Esophagus mucosa (tissue), 1 donor: Measurements from ENCODE around the gene SLC1A4. TPM values are rescaled to one million over a fixed set of nuclear protein-coding genes. Genes with fewer than 3 reads are reported as not detected.
A peak's percentile ranks its signal among the peaks of the same experiment; 100 is the strongest.

Experiments used
- ATAC-seq: fragments of 200-7000 bp; cut with Tn5 transposase; one replicate; pipeline ENCODE4 v1.9.1; 2020
- total RNA-seq: library from RNA; stranded (reverse); gene quantifications from one replicate; pipeline ENCODE4 v1.2.4, GENCODE V29; 2023
- donor health status: DM: yes; HTN: yes; CAD: no.

SLC1A4 gene
- total RNA-seq, 1 donor from 2014 or later: 12.6 TPM

DNA sequence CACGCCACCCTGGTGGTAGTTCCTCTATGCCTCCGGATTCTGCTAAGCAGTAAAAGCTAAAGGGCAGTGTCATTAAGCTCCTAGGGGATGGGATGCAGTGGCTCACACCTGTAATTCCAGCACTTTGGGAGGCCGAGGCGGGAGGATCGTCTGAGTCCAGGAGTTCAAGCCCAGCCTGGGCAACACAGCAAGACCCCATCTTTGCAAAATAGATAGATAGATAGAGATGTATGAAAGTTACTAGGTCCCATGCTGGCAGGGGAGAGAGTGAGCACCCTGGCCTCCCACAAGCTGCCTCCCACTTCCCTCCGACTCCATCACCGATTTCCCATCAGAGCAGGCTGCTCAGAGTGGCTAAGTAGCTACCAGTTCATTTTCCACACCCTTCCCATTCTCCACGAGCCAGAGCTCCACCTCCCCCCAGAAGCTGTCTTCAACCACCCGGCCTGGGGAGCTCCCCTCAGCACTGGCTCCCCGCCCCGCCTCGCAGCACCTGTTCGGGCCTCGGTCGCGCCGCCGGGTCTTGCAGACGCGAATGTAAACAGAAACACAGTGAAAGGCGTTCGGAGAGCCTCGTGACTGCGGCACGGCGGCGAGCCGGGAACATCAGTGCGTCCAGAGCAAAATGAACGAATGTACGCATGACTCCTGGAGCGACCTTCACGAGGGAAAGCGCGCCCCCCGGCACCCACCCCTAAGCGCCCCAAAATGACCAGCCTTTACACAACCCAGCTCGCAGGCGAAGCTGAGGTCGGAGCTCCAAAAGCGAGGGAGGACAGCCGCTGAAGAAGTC, 66.4 kb downstream of the SLC1A4 start:
- ATAC-seq: peak; percentile 29

DNA sequence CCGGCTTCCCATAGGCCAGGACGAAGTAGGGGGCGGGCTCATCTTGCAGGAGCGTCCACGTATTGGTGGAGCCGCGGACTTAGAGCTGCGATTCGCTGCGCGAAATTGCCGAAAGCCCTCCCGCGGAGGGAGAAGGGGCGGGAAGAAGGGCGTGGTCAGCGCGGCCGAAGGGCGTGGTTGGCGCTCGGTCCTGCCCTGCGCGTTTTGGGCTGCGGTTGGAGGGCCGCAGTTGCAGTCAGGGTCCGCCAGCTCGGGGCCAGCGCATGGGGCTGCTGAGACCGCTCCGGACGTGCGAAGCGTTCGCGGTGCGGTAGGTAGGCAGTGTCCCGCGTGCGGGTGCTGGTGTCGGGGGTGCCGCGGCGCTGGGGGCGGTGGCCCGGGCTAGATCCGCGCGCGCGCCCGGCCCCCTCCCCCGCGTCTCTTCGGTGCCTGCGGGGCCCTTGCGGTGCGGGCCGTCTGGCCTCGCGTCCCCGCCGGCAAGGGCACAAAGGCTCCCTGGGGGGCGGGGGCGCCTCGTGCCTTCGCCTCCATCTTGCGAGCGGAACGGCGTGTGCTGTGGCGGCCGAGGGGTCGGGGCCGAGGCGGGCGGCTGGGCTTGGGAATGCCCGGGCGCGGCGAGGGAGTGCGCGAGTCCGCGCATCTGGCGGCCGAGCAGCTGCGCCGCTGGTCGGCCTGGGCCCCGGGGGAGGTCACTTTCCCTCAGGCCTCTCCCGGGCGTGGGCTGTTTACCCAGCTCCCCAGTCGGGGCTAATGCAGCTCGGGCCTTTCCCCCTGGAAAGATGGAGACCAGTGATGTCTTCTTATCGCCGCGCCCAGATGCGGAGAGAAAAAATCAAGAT, 67.2 kb downstream of the SLC1A4 start, which contains the start of gene CEP68:
Gene CEP68 (plus strand): TSS at position 202 of the 839 bp plus-strand sequence. CDS start 13,029 bp downstream, outside the sequence.
- ATAC-seq: peak; percentile 97

DNA sequence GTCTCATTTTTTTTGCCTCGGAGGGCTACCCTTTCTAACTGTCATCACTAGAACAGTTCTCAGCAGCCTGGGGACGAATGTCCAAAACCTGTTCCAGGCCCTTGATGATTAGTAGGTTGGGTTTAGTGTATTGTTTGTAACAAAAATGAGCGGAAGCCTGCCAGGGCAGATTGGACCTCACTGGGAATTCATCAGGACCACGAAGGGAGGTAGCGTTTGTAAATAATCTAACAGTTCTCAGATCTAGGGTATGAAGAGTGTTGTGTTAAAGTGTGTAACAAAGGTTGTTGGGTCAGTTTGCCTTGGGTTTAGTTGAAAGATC, 67.8 kb downstream of the SLC1A4 start:
- no peak for ATAC-seq

DNA sequence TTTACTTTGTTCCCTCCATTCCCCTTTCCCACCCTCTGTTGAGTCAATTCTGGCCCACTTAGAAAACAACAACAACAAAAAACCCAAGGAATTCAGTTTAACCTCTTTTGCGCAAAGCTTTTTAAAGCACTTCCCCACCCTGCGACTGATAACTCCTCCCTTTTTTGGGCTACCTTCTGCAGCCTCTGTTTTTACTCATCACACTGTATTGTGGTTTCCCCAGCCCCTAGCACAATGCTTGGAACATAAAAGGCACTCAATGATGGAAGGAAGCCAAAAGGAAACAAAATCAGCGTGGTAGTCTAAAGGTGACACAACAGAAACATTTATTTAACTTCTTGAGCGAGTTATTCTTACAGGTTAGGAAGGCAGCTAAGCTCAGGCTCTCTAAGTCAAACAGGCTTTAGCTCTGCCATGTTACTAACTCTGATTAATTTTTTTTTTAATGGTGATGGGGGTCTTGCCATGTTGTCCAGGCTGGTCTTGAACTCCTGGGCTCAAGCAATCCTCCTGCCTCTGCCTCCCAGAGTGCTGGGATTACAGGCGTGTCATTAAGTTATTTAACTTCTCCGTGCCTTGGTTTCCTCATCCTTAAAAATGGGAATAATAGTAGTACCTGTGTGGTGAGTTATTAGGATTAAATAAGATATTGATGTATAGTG, 68.3 kb downstream of the SLC1A4 start:
- peak; percentile 38 for ATAC-seq

DNA sequence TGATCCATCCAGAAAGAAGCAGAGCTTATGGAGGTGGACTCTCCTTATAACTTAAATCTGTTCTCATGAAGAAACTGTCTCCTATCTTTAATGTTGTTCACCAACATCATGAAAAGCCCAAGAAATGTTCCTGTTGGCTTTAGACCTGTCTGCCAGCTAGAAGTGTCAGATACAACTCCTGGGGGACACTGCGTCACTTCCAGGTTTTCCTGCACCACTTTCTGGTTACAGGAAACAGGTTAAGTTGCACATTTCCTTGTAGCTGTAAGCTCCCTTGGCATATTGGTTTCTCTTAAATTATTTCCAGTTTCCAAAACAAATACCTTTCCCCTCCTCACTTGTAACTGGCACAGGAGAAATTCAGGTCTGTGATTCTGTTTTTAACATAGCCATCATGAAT, 69.9 kb downstream of the SLC1A4 start:
- ATAC-seq: no peak

DNA sequence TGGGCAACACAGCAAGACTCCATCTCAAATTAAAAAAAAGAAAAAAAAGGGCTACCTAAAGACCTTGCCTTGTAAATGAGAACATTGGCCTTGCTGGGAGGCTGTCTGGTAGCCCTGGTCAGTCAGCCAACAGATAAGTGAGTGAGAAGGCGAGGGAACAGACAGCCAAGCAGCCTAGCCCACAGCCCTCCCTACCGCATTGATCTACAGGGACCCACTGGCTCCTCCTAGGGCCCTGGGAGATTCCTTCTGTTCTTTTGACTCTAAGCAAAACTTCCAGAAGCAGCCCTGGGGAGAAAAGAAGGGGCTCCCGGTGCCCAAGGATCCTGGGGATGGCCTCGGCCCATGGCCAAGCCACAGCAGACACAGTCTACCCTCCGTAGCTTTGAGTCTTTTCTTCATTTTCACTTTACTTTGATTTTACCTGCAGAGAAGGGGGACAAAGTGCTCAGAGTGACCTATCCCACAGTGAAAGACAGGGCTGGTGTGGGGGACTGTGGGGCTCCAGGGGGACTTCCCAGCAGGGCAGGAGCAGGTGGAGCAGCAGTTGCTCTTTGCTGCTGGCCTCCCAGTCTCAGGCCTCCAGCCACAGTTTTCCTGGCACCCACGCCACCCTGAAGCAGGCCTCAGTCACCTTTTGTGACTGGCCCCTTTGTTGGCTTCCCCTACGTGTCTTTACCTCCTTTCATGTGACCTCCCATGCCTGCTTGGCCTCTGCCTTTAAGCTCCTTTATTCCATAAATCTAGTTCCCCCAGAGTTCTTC, 72.1 kb downstream of the SLC1A4 start:
- ATAC-seq: no peak

DNA sequence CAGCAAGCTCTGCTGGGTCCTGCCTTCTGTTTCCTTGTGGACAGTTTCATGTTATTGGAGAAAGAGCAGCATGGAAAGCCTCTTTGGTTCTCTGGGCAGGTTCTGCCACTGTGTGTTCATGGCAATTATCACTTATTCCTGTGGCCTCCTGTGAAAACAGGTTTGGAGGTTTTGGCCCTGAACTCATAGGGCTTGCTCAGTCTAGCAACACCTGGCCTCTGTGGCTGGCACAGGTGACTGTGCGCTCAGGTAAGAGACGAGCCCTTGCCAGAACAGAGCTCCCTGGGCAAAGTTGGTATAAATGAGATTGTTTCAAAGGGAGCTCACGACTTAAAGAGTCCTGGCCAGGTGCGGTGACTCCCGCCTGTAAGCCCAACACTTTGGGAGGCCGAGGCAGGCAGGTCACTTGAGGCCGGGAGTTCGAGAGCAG, 72.7 kb downstream of the SLC1A4 start:
- ATAC-seq: peak; percentile 72

DNA sequence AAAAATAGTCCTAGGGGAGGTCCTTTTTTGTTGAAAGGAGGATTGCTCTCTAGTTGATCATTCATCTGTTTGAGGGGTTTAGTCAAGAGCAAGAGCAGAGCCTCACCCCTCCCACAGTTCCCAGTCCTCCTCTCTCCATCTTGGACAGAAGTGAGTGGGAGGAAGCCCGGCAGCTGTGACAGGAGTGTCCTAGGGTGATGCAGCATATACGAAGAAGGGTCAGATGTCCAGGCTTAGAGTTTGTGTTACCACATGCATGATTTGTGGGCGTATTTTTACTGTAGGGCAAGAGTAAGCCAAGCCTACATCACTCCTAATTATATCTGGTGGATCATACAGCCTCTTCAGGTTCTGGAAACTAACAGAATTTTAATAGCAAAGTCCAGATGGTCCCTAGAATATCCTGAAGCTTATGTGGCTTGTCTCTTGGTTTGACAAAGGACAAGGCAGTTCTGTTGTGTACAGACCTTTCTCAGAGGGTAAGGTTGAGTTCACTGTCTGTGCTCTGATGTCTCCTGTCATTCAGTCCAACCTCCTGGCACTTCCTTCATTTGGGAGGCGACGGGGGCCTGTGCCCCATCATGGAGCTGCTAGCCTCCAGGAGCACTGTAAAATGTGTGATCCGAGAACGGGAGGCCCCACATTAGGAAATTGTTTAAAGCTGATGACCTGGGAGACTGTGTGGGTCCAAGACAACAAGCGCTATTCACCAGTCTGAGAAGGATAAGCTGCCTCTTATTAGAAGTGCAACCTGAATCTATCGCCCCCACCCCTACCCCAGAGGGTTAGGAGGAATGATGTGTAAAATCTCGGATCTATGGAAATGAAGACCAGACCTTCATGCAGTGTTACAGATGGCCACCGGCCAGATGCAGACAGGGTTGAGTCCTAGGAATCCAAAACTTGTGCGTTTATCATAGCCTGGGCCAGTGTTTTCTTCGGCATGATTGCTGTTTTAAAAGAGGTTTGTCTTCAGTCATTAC, 73.9 kb downstream of the SLC1A4 start:
- ATAC-seq: no peak

DNA sequence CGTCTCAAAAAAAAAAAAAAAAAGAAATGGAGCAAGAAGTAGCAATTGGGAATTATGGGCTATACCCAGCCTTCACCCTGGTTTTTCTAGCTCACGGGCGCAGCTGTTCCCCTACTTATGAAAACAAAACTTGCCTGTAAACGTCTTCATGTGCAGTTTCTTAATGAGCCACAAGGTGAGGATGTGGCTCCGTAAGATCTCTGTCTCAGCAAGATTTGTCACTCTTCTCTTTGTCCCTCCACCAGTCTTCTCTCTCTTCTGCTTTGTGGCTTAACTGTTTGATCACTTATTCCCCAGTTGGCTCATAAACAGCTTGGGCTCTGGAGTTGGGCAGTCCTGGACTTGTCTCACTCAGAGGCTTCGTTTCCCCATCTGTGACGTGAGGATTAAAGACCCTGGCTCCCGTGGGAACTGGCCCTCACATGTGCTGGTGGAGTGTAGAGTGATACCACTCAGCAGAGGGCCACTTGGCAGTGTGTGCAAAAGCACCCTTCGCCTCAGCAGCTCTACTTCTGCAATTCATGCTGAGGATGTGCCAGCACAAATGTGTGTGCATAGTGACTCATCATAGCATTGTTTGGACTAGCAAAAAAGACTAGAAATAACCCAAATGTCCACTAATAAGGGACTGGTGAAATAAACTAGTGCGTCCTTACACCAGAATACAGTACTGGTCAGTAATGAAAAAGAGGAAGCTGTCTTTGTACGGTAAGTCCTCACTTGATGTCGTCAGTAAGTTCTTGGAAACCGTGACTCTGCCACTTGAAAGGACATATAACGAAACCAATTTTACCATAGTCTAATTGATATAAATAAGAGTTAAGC, 75.7 kb downstream of the SLC1A4 start:
- peak; percentile 68 for ATAC-seq

DNA sequence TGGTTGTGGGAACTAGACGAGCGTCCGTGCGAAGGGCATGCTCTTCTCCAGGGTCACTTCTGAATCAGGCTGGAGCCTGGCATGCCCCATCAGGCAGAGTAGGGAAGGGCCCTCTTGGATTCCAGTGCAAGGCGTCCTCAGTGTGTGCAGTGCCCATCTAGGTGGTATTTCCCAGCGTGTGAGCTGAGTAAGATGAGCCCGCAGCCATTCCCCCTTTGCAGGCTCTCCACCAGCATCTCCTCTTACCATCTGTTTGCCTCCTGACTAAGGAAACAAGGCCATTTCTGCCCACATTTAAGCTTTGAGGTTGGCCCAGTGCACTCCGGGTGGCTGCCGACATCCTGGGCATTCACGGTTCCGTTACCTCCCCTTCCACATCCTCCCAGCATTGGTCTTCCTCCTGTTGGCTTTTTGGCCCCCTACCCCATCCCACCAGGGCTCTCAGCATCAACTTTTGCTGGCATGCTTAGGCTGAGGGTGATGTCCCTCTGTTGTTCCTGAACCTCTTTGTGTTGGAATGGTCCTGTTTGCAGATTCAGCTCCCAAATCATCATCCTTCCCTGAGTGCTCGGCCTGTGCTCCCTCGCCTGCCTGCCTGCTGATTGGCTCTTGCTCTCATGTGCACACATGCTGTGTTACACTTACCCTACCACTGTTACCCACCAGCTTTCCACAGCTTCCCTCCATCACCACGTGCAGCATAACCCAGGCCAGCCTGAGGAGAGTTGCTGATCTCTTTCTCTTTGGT, 78.8 kb downstream of the SLC1A4 start:
- ATAC-seq: peak; percentile 5

DNA sequence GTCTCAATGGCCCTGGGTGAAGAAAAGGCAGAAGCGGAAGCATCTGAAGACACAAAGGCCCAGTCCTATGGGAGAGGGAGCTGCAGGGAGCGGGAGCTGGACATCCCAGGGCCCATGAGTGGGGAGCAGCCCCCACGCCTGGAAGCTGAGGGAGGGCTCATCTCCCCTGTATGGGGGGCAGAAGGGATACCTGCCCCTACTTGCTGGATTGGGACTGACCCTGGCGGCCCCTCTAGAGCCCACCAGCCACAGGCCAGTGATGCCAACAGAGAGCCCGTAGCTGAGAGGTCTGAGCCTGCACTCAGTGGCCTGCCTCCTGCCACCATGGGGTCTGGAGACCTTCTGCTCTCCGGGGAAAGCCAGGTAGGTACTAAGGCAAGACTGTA, 80.2 kb downstream of the SLC1A4 start:
- ATAC-seq: no peak

DNA sequence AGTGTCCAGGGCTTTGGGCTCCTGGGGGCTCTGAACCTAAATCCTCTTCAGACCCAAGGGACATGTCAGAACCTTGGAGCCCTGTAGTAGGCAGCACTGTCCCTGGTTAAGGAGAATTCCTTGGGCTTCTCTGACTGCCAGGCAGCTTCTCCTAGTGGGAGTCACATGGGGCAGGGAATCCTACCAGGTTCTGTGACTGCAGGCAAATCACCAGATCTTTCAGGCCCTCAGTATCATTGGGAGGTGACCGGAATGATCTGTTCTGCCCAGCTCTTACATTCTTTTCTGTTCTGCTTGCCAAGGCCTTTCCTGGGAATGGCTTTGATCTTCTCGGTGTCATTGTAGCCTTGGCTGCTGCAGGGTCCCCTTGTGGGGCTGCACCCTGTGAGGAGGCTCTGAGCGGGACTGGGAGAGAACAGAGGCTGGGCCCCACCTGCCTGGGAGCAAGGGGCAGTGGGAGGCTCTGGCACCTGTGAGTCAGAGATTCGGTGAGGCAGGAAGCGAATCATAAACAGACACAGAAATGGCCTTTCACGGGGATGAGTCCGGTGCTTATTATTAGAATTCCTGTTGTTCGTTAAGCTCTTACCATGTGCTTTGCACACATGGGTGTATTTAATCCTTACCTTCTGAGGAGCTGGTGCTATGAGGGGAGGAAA, 81.1 kb downstream of the SLC1A4 start:
- ATAC-seq: peak; percentile 35

DNA sequence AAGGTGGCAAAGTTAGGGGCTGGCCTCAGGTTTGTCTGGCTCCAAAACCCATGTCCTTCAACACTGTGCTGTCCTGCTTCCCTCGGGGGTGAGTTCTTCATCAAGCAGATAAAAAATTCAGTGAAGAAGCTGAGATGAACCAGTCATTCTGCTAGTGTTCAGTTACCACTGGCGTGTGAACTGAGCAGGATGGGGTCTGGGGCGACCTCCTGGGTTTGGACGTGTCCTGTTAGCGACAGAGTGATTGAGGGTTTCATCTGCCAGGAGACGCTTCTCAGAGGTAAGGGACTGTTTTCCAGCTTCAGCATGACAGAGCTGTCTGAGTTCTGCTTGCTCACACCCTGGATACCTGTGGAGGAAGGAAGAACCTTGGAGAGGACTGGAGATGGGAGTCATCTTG, 81.7 kb downstream of the SLC1A4 start:
- ATAC-seq: no peak

DNA sequence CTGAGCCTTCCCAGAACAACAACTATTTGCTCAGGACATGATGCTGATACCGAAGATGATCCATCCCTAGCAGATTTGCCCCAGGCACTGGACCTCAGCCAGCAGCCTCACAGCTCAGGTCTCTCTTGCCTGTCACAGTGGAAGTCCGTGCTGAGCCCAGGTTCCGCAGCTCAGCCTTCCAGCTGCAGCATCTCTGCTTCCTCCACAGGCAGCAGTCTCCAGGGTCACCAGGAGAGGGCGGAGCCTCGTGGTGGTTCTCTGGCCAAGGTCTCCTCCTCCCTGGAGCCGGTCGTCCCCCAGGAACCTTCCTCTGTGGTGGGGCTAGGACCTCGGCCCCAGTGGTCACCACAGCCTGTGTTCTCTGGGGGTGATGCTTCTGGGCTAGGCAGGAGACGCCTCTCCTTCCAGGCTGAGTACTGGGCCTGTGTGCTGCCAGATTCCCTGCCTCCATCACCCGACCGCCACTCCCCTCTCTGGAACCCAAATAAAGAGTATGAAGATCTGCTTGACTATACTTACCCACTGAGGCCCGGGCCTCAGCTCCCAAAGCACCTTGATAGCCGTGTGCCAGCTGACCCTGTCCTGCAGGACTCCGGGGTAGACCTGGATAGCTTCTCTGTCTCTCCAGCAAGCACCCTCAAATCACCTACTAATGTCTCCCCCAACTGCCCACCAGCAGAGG, 82.4 kb downstream of the SLC1A4 start:
- peak; percentile 5 for ATAC-seq

DNA sequence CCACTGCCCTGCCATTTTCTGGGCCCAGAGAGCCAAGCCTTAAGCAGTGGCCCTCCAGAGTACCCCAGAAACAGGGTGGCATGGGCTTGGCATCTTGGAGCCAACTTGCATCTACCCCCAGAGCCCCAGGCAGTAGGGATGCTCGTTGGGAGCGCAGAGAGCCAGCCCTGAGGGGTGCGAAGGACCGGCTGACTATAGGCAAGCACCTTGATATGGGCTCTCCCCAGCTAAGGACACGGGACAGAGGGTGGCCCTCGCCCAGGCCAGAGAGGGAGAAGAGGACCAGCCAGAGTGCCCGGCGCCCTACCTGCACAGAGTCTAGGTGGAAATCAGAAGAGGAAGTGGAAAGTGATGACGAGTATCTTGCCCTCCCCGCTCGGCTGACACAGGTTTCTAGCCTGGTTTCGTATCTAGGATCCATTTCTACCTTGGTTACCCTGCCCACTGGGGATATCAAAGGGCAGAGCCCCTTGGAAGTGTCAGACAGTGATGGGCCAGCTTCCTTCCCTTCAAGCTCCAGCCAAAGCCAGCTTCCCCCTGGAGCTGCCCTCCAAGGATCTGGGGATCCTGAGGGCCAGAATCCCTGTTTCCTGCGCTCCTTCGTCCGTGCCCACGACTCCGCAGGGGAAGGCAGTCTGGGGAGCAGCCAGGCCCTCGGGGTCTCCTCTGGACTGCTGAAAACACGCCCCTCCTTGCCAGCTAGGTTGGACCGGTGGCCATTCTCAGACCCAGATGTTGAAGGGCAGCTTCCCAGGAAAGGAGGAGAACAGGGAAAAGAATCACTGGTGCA, 83.2 kb downstream of the SLC1A4 start:
- no peak for ATAC-seq
